Cardiac muscle cell (in vitro differentiated cells and primary cell): ENCODE results near the gene CDON. TPM values are rescaled to one million over a fixed set of nuclear protein-coding genes. Genes with fewer than 3 reads are reported as not detected.

ENCODE experiments used
- DNase-seq, 2 donors: peaks; one replicate each; pipeline versions ENCODE4 v3.0.0 to v3.0.0-alpha.2; 2010 to 2017; ENCODE audit warnings: low read depth in 1 of 2, low spot score in 1 of 2
- H3K27ac ChIP-seq: fragments of 200-600 bp; sonication (generic); 2 replicates; pipeline ENCODE4 v1.5.1; 2016
- H3K27me3 ChIP-seq: fragments of 200-600 bp; sonication (generic); 2 replicates; pipeline ENCODE4 v1.6.0; 2016; ENCODE audit warnings: control low read depth
- H3K36me3 ChIP-seq: fragments of 200-600 bp; sonication (generic); 2 replicates; pipeline ENCODE4 v1.5.1; 2016; ENCODE audit warnings: control low read depth
- H3K4me1 ChIP-seq: fragments of 200-600 bp; sonication (generic); 2 replicates; pipeline ENCODE4 v1.8.1; 2017; ENCODE audit warnings: low read depth, mild to moderate bottlenecking, mixed run types
- H3K4me3 ChIP-seq: fragments of 200-600 bp; sonication (generic); 2 replicates; pipeline ENCODE4 v1.5.1; 2016; ENCODE audit warnings: mild to moderate bottlenecking
- H3K9me3 ChIP-seq: fragments of 200-600 bp; sonication (generic); 2 replicates; pipeline ENCODE4 v1.5.1; 2017; ENCODE audit warnings: low read depth, mild to moderate bottlenecking, control low read depth
- polyA plus RNA-seq: library from polyadenylated mRNA; unstranded; fragments of >200 nt; fragmentation: Nextera tagmentation; extraction: Ambion mirVana; gene quantifications from 2 replicates; pipeline ENCODE4 v1.2.1, GENCODE V29; 2016
- total RNA-seq: library from RNA; depleted of rRNA; stranded (reverse); fragments of >200 nt; gene quantifications from 2 replicates; pipeline ENCODE4 v1.2.3, GENCODE V29; 2016
- TF ChIP-seq, protein P1 (sequence below): IDR thresholded peaks from 2 replicates; pipeline ENCODE4 v1.5.1; 2012; ENCODE audit warnings: low read depth, mild to moderate bottlenecking, low read length

CDON gene
- total and polyA plus RNA-seq, 2 experiments from 2014 or later: 5.7 to 17.3 TPM

DNA sequence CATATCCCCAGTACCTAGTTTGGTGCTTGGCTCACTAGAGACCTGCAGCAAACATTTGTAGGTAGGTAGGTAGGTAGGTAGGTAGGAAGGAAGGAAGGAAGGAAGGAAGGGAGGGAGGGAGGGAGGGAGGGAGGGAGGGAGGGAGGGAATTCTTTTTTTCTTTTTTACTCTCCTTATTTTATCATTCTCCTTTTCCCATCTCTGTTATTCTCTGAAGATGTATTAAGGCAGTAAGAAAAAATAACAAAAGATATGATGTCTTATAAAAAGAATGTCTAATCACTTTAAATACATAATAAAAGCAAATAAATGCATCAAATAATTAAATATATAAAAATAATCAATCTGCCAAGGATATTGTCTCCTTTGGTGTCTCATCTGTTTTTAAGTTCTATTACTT is 88.4 kb downstream of the CDON start:
- TF ChIP-seq, protein P1, sequence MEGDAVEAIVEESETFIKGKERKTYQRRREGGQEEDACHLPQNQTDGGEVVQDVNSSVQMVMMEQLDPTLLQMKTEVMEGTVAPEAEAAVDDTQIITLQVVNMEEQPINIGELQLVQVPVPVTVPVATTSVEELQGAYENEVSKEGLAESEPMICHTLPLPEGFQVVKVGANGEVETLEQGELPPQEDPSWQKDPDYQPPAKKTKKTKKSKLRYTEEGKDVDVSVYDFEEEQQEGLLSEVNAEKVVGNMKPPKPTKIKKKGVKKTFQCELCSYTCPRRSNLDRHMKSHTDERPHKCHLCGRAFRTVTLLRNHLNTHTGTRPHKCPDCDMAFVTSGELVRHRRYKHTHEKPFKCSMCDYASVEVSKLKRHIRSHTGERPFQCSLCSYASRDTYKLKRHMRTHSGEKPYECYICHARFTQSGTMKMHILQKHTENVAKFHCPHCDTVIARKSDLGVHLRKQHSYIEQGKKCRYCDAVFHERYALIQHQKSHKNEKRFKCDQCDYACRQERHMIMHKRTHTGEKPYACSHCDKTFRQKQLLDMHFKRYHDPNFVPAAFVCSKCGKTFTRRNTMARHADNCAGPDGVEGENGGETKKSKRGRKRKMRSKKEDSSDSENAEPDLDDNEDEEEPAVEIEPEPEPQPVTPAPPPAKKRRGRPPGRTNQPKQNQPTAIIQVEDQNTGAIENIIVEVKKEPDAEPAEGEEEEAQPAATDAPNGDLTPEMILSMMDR: no peak
- Histone ChIP-seq H3K4me1 (no peaks in the 10 kb centered on the region), H3K36me3 (no peaks in the 10 kb centered on the region), H3K4me3 (no peak overlapping the region), H3K27me3 (no peaks in the 10 kb centered on the region), H3K27ac (no peak overlapping the region), H3K9me3 (no peaks in the 10 kb centered on the region)
- DNase-seq: no peak

DNA sequence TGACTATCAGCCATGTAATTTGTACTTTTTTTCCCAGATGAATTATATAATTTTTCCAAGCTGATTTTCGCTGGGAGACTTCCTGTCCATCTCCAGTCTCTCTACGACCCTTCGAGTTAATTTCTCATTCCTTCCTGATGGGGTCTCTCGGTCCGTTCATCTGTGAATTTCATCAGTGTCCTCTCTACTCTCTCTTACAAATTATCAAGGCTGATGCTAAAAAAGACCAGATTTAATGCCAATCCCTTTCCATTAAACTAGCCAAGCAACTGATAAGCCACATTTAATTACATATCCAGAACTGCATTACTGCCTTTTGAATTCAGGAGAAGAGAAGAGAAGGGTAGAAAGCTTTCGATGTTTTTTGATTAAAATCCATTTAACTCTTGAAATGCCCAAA is 91.0 kb downstream of the CDON start:
- H3K4me1 ChIP-seq: peaks cover 14% of the 10 kb centered on the region
- no peaks in the 10 kb centered on the region for H3K36me3 ChIP-seq

DNA sequence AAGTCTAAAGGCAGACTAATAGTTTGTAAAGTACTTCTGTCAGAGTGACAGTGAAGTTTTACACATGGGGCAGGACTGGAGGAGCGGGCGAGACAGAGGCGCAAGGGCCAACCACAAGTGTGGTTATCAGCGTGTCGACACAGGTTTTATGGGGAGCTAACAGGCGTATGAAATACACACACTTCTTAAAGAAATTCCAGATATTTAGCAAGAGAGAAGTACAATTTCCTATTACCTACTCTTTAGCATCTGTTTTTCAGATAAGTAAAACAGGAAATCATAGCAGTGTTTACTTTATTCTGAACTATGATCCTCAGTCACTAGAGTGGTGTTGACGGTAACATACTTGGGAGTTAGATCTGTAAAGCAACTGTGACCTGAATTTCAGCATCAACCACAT is 94.3 kb downstream of the CDON start:
- no peaks in the 10 kb centered on the region for H3K27me3 ChIP-seq
- H3K27ac ChIP-seq: no peak overlapping the region
- no peaks in the 10 kb centered on the region for H3K9me3 ChIP-seq
- no peak overlapping the region for H3K4me3 ChIP-seq
- peaks cover 37% of the 10 kb centered on the region for H3K4me1 ChIP-seq
- H3K36me3 ChIP-seq: no peaks in the 10 kb centered on the region
- TF ChIP-seq, protein P1: no peak
- peak in 1 of 2 donors; percentile 36 for DNase-seq

More for the DNA sequence above, 91.0 kb downstream of the CDON start:
- TF ChIP-seq, protein P1: no peak
- DNase-seq: no peak
- Histone ChIP-seq H3K27ac (no peak overlapping the region), H3K9me3 (no peaks in the 10 kb centered on the region), H3K4me3 (no peak overlapping the region), H3K27me3 (no peaks in the 10 kb centered on the region)

DNA sequence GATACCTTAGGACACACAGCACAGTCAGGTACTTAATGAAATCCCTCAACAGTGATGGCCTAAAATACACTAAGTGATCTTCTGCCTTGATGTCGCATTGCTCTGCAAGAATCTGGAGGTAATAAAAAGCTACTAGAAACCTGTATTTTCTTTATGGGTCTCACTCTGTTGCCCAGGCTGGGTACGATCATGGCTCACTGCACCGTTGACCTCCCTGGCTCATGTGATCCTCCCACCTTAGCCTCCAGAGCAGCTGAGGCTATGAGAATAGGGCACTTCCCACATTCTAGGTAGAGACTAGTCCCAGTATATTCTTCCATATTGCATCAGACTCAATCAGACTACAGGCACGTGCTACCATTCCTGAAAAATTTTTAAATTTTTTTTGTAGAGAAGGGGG is 95.2 kb downstream of the CDON start:
- TF ChIP-seq, protein P1: no peak
- H3K27ac ChIP-seq: no peak overlapping the region
- no peaks in the 10 kb centered on the region for H3K36me3 ChIP-seq
- H3K27me3 ChIP-seq: no peaks in the 10 kb centered on the region
- no peak overlapping the region for H3K4me3 ChIP-seq
- DNase-seq: no peak
- no peaks in the 10 kb centered on the region for H3K9me3 ChIP-seq
- peaks cover 37% of the 10 kb centered on the region for H3K4me1 ChIP-seq

DNA sequence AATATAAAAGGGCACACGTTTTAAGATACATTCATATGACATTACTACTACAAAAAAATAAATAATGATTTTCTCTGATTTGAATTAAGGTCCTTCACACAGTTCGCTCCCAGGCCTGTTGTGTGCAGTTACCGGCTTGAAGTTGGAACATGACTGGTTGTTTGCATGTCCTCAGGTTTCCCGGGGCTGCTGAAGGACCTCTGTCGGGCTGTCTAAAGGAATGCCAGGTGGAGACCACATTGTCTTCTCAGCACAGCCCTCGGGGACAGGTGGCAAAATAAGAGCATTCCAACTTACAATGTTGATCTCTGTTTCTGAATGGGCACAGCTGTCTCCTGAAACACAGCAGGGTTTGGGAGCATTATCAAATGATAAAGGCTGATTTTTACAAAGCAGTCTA is 101.9 kb downstream of the CDON start:
- no peaks in the 10 kb centered on the region for H3K27me3 ChIP-seq
- TF ChIP-seq, protein P1: no peak
- no peak overlapping the region for H3K27ac ChIP-seq
- H3K9me3 ChIP-seq: no peaks in the 10 kb centered on the region
- no peak for DNase-seq
- no peak overlapping the region for H3K4me3 ChIP-seq
- peaks cover 20% of the 10 kb centered on the region for H3K4me1 ChIP-seq
- H3K36me3 ChIP-seq: no peaks in the 10 kb centered on the region

DNA sequence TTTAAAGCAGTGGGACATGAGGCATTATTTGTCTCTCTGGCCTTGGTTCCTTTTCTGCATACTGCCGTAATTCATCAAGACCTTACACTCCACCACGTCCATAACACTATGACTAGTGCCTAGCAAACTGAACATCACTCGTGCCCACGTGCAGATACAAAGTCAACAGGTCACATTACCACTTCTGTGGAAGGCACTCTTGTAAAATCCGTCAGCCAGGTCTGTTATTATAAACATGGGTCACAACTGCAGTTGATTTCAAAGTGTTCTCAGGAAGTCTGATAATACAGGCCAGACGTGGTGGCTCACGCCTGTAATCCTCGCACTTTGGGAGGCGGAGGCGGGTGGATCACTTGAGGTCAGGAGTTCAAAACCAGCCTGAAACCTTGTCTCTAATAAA is 102.7 kb downstream of the CDON start:
- Histone ChIP-seq H3K27me3 (no peaks in the 10 kb centered on the region), H3K9me3 (no peaks in the 10 kb centered on the region), H3K4me3 (no peak overlapping the region), H3K36me3 (no peaks in the 10 kb centered on the region), H3K4me1 (peaks cover 13% of the 10 kb centered on the region), H3K27ac (no peak overlapping the region)
- TF ChIP-seq, protein P1: no peak
- DNase-seq: no peak
